HEK293T (cell line): Measurements from ENCODE around the gene ATP2B2.

Experiments
- ELF4 ChIP-seq: fragments of 450-650 bp; IDR thresholded peaks from 2 replicates; pipeline ENCODE4 v1.6.1; 2017; ENCODE audit warnings: antibody characterized with exemption
- FOXA1 ChIP-seq: fragments of 450-650 bp; IDR thresholded peaks from 2 replicates; pipeline ENCODE4 v1.6.1; 2016; ENCODE audit warnings: mild to moderate bottlenecking
- FOXK2 ChIP-seq: fragments of 450-650 bp; IDR thresholded peaks from 2 replicates; pipeline ENCODE4 v1.6.1; 2016; ENCODE audit warnings: mild to moderate bottlenecking
- HDGF ChIP-seq: fragments of 450-650 bp; IDR thresholded peaks from 2 replicates; pipeline ENCODE4 v1.6.1; 2017; ENCODE audit warnings: antibody characterized with exemption, borderline replicate concordance
- LEF1 ChIP-seq: fragments of 450-650 bp; IDR thresholded peaks from 2 replicates; pipeline ENCODE4 v1.6.1; 2017; ENCODE audit warnings: mild to moderate bottlenecking, borderline replicate concordance
- NFRKB ChIP-seq: fragments of 450-650 bp; IDR thresholded peaks from 2 replicates; pipeline ENCODE4 v1.6.1; 2016; ENCODE audit warnings: mild to moderate bottlenecking, moderate library complexity
- SP1 ChIP-seq: fragments of 450-650 bp; IDR thresholded peaks from 2 replicates; pipeline ENCODE4 v1.6.1; 2017
- SUZ12 ChIP-seq: fragments of 450-650 bp; IDR thresholded peaks from 2 replicates; pipeline ENCODE4 v1.6.1; 2016; ENCODE audit warnings: mild to moderate bottlenecking

DNA sequence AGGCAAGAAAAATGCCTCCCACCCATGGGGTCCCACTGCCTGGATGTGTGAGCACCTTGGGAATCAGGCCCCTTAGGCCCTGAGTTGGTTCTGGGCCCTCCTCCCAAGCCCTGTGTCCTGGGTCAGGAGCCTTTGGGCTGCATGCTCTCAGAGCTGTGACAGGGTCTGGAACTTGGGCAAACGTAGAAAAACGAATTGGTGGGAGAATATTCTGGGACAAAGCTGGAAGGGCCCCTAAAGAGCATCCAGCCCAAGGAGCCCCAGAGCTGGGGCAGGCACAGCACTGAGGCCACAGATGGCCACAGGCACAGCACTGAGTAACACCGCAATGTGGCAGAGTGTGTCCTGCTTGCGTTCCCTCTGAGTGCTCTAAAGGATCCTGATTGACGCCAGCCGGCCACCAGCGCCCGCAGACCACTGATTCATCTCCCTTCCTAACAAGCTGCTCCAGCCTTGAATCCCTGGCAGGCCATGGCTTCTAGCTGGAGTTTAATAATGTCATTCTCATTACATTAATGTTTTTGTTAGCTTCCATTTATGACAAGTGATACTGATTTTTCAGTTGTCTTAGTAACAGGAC is 165.9 kb downstream of the ATP2B2 start:
- no peak for TF ChIP-seq FOXK2
- no peak for TF ChIP-seq NFRKB
- TF ChIP-seq SUZ12 = no peak
- TF ChIP-seq ELF4 = no peak
- no peak for TF ChIP-seq LEF1
- TF ChIP-seq FOXA1 = no peak
- TF ChIP-seq HDGF = no peak
- no peak for TF ChIP-seq SP1
